ENCODE measurements around the gene MME.
A peak's percentile ranks its signal among the peaks of the same experiment; 100 is the strongest.

Gene MME

GRCh38 chr3:155079746-155080487 is at the start of gene MME:
Gene MME, plus strand, starts transcription at chr3:155080319. Its CDS starts 3,849 bp downstream, at chr3:155084168.
- DNase-seq = peak; percentile 92

- DNase-seq = no peak
These were observed 48.9 kb upstream of the MME start for GRCh38 chr3:155031186-155031585.

- DNase-seq = no peak
These were observed 47.2 kb upstream of the MME start for GRCh38 chr3:155032918-155033317.

GRCh38 chr3:155034786-155035185 is 45.3 kb upstream of the MME start:
- DNase-seq = no peak

GRCh38 chr3:155035553-155035952 is 44.6 kb upstream of the MME start:
- no peak for DNase-seq

- no peak for DNase-seq
These were observed 42.5 kb upstream of the MME start for GRCh38 chr3:155037508-155038202.

- no peak for DNase-seq
These were observed 41.9 kb upstream of the MME start for GRCh38 chr3:155038203-155038554.

GRCh38 chr3:155046935-155047334 is 33.2 kb upstream of the MME start:
- no peak for DNase-seq

GRCh38 chr3:155047672-155048071 is 32.4 kb upstream of the MME start:
- DNase-seq = no peak

- no peak for DNase-seq
These were observed 30.2 kb upstream of the MME start for GRCh38 chr3:155049959-155050358.

- no peak for DNase-seq
These were observed 27.6 kb upstream of the MME start for GRCh38 chr3:155052470-155052869.

- no peak for DNase-seq
These were observed 26.4 kb upstream of the MME start for GRCh38 chr3:155053756-155054155.

- no peak for DNase-seq
These were observed 15.2 kb upstream of the MME start for GRCh38 chr3:155064920-155065319.

- no peak for DNase-seq
These were observed 14.6 kb upstream of the MME start for GRCh38 chr3:155065537-155065936.

GRCh38 chr3:155069729-155070128 is 10.4 kb upstream of the MME start:
- no peak for DNase-seq

- no peak for DNase-seq
These were observed 9.8 kb upstream of the MME start for GRCh38 chr3:155070316-155070715.

GRCh38 chr3:155070932-155071387 is 9.2 kb upstream of the MME start:
- peak; percentile 88 for DNase-seq

- DNase-seq = no peak
These were observed 4.9 kb upstream of the MME start for GRCh38 chr3:155075200-155075599.

- no peak for DNase-seq
These were observed 3.2 kb upstream of the MME start for GRCh38 chr3:155076888-155077287.

GRCh38 chr3:155078711-155079467 is 1.2 kb upstream of the MME start:
- no peak for DNase-seq

- DNase-seq = peak; percentile 84
These were observed 712 bp upstream of the MME start for GRCh38 chr3:155079468-155079745.

GRCh38 chr3:155080692-155081091 is 573 bp downstream of the MME start:
- DNase-seq = no peak

GRCh38 chr3:155083313-155083905 is 3.3 kb downstream of the MME start:
- DNase-seq = no peak

GRCh38 chr3:155084567-155084966 is 4.4 kb downstream of the MME start:
- DNase-seq = no peak

Measured in islet precursor cell (in vitro differentiated cells).